Nephron (organoid): ENCODE results near the gene XXYLT1.
A peak's percentile ranks its signal among the peaks of the same experiment; 100 is the strongest.

ENCODE experiments used
- H3K27ac Mint-ChIP-seq, 3 experiments: 2 replicates each; pipeline ENCODE4 v1.8.0; 2020; ENCODE audit warnings: mixed read lengths in 3 of 3, mild to moderate bottlenecking in 2 of 3, moderate library complexity in 1 of 3
- H3K27me3 Mint-ChIP-seq: 2 replicates; pipeline ENCODE4 v1.8.0; 2021; ENCODE audit warnings: low read depth, mild to moderate bottlenecking, moderate library complexity, mixed read lengths
- H3K36me3 Mint-ChIP-seq: 2 replicates; pipeline ENCODE4 v1.8.0; 2020; ENCODE audit warnings: low read depth, mixed read lengths
- H3K4me1 Mint-ChIP-seq: 2 replicates; pipeline ENCODE4 v1.8.0; 2020; ENCODE audit warnings: mixed read lengths
- H3K4me3 Mint-ChIP-seq, 3 experiments: 2 replicates each; pipeline ENCODE4 v1.8.0; 2020; ENCODE audit warnings: mild to moderate bottlenecking in 3 of 3, mixed read lengths in 3 of 3, moderate library complexity in 2 of 3
- H3K9me3 Mint-ChIP-seq: 2 replicates; pipeline ENCODE4 v1.8.0; 2020; ENCODE audit warnings: mixed read lengths
- TF ChIP-seq, protein P1 (sequence below), 3 experiments: fragments of 200-600 bp; sonication (generic); IDR thresholded peaks; one replicate each; pipeline ENCODE4 v1.5.0; 2021; ENCODE audit warnings: antibody characterized with exemption in 3 of 3; ENCODE audit not compliant: unreplicated experiment in 3 of 3

Gene XXYLT1

DNA sequence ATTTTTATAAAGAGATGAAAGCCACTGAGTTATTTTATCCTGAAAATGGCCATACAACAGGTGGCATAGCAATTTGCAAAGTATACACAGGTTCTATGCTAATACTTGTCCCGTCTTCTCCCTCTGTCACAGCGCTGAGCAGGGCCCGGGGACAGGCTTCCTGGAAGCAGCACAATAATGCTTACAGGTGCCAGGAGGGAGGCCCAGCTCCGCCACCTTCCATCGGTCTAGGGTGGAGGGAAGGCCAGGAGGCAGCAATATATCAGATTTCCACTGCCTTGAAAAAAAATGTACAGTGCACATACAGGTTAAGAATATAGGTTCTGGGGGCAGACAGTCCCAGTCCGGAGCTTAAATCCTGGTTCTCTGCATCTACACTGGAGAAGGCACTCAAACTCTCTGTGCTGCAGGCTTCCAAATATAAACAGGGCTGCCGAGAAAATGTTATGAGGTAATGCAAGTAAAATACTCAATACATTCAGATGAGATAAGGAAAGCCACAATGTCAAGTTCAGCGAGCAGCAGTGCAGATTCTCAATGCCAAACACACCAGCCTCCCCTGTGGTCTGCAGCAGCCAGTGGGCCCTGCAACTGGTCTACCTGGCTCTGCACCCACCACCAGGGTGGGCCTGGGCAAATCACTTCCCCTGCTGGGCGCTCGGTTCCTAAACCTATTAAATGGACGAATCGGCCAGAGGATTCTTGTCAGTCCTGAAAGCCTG lies 189.6 kb downstream of the XXYLT1 start:
- no peaks in the 10 kb centered on the region for H3K9me3 Mint-ChIP-seq
- H3K4me3 Mint-ChIP-seq: no peak overlapping the region
- no peaks in the 10 kb centered on the region for H3K36me3 Mint-ChIP-seq
- TF ChIP-seq, protein P1, sequence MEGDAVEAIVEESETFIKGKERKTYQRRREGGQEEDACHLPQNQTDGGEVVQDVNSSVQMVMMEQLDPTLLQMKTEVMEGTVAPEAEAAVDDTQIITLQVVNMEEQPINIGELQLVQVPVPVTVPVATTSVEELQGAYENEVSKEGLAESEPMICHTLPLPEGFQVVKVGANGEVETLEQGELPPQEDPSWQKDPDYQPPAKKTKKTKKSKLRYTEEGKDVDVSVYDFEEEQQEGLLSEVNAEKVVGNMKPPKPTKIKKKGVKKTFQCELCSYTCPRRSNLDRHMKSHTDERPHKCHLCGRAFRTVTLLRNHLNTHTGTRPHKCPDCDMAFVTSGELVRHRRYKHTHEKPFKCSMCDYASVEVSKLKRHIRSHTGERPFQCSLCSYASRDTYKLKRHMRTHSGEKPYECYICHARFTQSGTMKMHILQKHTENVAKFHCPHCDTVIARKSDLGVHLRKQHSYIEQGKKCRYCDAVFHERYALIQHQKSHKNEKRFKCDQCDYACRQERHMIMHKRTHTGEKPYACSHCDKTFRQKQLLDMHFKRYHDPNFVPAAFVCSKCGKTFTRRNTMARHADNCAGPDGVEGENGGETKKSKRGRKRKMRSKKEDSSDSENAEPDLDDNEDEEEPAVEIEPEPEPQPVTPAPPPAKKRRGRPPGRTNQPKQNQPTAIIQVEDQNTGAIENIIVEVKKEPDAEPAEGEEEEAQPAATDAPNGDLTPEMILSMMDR (IDR thresholded peaks at IDR 0.05; ENCODE audit: unreplicated experiment in 3 of 3): no peak
- H3K4me1 Mint-ChIP-seq: peaks cover 35% of the 10 kb centered on the region
- H3K27me3 Mint-ChIP-seq: peaks cover 5% of the 10 kb centered on the region
- peak overlapping the region; percentile 51 to 80 (median 63) for H3K27ac Mint-ChIP-seq

DNA sequence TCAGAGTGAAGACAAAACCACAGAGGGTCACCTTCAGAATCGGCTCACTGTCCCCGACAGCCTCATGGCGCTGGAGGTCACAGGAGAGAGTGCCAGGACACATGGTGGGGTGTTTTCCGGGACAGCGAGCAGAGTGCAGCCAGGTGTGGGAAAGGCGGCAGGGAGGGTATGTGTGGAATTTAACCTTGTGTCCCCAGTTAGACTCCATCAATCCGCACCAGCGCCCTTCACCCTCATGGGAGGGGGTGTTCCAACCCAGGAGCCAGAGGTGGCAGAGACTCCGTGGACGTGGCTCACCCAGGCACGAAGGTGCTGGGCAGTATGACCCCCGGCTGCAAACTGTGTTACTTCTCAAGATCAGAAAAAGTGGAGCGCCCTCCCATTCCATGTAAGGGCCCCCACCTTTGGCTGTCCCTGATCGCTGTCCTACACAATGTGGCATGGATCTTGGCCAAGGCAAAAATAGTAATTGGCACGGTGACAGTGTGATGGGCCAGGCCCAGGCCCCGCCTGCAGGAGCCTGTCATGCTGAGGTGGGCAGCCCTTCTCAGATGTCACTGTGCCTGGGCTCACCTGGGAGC lies 190.3 kb downstream of the XXYLT1 start:
- TF ChIP-seq, protein P1 (IDR thresholded peaks at IDR 0.05; ENCODE audit: unreplicated experiment in 3 of 3): no peak
- no peaks in the 10 kb centered on the region for H3K36me3 Mint-ChIP-seq
- no peak overlapping the region for H3K4me3 Mint-ChIP-seq
- H3K27ac Mint-ChIP-seq: peak overlapping the region in 1 of 3 experiments; percentile 77
- H3K27me3 Mint-ChIP-seq: peaks cover 5% of the 10 kb centered on the region
- H3K9me3 Mint-ChIP-seq: no peaks in the 10 kb centered on the region
- H3K4me1 Mint-ChIP-seq: peaks cover 35% of the 10 kb centered on the region

DNA sequence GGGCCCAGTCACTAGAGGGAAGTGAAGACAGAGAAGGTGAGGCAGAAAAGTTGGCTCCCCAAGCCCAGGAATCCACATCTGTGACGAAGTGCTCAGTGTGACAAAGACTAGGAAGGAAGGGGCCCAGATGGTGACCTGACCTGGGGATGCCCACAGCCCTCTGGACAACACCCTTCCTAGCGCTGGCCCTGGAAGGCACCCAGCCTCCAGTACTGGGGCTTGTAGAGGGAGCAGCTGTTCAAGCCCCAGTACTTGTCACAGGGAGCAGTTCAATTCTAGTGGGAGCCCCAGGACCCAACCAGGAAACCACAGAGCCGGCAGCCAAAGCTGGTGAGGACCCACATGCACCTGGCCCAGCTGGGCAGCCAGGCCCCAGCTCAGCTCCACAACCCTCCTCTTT lies 190.8 kb downstream of the XXYLT1 start:
- no peak overlapping the region for H3K4me3 Mint-ChIP-seq
- no peaks in the 10 kb centered on the region for H3K9me3 Mint-ChIP-seq
- TF ChIP-seq, protein P1 (IDR thresholded peaks at IDR 0.05; ENCODE audit: unreplicated experiment in 3 of 3): no peak
- H3K27me3 Mint-ChIP-seq: peaks cover 5% of the 10 kb centered on the region
- peaks cover 35% of the 10 kb centered on the region for H3K4me1 Mint-ChIP-seq
- peak overlapping the region in 2 of 3 experiments; percentile 32 to 33 for H3K27ac Mint-ChIP-seq
- no peaks in the 10 kb centered on the region for H3K36me3 Mint-ChIP-seq

DNA sequence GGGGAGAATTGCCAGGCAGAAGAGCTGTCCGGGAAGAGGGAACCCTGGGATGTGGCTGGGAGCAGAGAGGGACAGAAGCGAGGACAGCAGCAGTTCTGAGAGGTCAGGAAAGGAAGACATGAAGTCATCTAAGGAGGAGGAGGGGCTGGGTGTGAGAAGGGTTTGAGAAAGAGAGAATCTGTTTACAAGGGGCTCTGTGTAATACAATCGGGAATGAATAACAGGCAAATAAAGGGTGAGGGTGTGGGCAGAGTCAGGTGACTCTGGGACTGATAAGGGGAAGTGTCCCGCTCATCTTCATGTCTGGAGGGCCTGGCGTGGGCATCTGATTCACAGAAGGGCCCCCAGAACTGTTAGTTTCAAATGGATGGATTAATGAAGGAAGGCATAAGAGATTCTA lies 191.3 kb downstream of the XXYLT1 start:
- Mint-ChIP-seq H3K4me3 (no peak overlapping the region), H3K4me1 (peaks cover 35% of the 10 kb centered on the region), H3K27ac (peak overlapping the region in 2 of 3 experiments; percentile 32 to 33), H3K27me3 (peaks cover 5% of the 10 kb centered on the region), H3K9me3 (no peaks in the 10 kb centered on the region), H3K36me3 (no peaks in the 10 kb centered on the region)
- TF ChIP-seq, protein P1 (IDR thresholded peaks at IDR 0.05; ENCODE audit: unreplicated experiment in 3 of 3): no peak

GRCh38 chr3:195078891-195079440 lies 192.0 kb downstream of the XXYLT1 start:
- H3K9me3 Mint-ChIP-seq: no peaks in the 10 kb centered on the region
- no peak overlapping the region for H3K4me3 Mint-ChIP-seq
- TF ChIP-seq, protein P1 (IDR thresholded peaks at IDR 0.05; ENCODE audit: unreplicated experiment in 3 of 3): no peak
- peak overlapping the region in 1 of 3 experiments; percentile 32 for H3K27ac Mint-ChIP-seq
- no peaks in the 10 kb centered on the region for H3K36me3 Mint-ChIP-seq
- peaks cover 5% of the 10 kb centered on the region for H3K27me3 Mint-ChIP-seq
- H3K4me1 Mint-ChIP-seq: peaks cover 35% of the 10 kb centered on the region
